WTC11 (cell line): ENCODE measurements around the gene KCNMA1. TPM values are rescaled to one million over a fixed set of nuclear protein-coding genes. Genes with fewer than 3 reads are reported as not detected.

Experiments used
- ATAC-seq: fragments of 200-7000 bp; cut with Tn5 transposase; 2 replicates; pipeline ENCODE4 v1.10.0; 2021; ENCODE audit warnings: mild to moderate bottlenecking, moderate library complexity
- CTCF ChIA-PET: fragments of 300-600 bp; sonication (Branson Sonifier 250); formaldehyde crosslinking; loops from one replicate; lab custom pipeline; 2021; ENCODE audit warnings: antibody characterized with exemption; lab: Charles Lee
- POLR2A ChIA-PET: fragments of 350-600 bp; sonication (Branson Sonifier 250); formaldehyde crosslinking; loops from one replicate; lab custom pipeline; 2021; ENCODE audit warnings: antibody characterized with exemption; lab: Charles Lee
- DNase-seq: peaks from one replicate; pipeline ENCODE4 v3.0.0; 2021; ENCODE audit warnings: low spot score
- H3K27ac Mint-ChIP-seq: 2 replicates; pipeline ENCODE4 v1.8.0; 2021; ENCODE audit warnings: mixed read lengths
- H3K27me3 Mint-ChIP-seq: 2 replicates; pipeline ENCODE4 v1.8.0; 2021; ENCODE audit warnings: low read depth, mild to moderate bottlenecking, moderate library complexity, mixed read lengths
- H3K36me3 Mint-ChIP-seq: 2 replicates; pipeline ENCODE4 v1.8.0; 2021; ENCODE audit warnings: mixed read lengths
- H3K4me1 Mint-ChIP-seq: 2 replicates; pipeline ENCODE4 v1.8.0; 2022; ENCODE audit warnings: mixed read lengths
- H3K4me3 Mint-ChIP-seq: 2 replicates; pipeline ENCODE4 v1.8.0; 2021; ENCODE audit warnings: mild to moderate bottlenecking, moderate library complexity, mixed read lengths
- H3K9me3 Mint-ChIP-seq: 2 replicates; pipeline ENCODE4 v1.8.0; 2021; ENCODE audit warnings: mixed read lengths
- CBFB ChIP-seq: sonication (generic); formaldehyde crosslinking; IDR thresholded peaks from 2 replicates; pipeline ENCODE4 v1.8.1; 2022; ENCODE audit warnings: mild to moderate bottlenecking, low read depth, missing genetic modification reagents
- CREM ChIP-seq: sonication (generic); formaldehyde crosslinking; IDR thresholded peaks from 2 replicates; pipeline ENCODE4 v1.8.1; 2022; ENCODE audit warnings: mild to moderate bottlenecking, missing genetic modification reagents, moderate library complexity
- ESRRA ChIP-seq: sonication (generic); formaldehyde crosslinking; IDR thresholded peaks from 2 replicates; pipeline ENCODE4 v1.8.1; 2022; ENCODE audit warnings: mild to moderate bottlenecking, missing genetic modification reagents, borderline replicate concordance
- GRHL2 ChIP-seq: fragments of 250-450 bp; sonication (Bioruptor Pico); IDR thresholded peaks from 2 replicates; pipeline ENCODE4 v1.8.0; 2022; ENCODE audit warnings: mild to moderate bottlenecking, moderate library complexity; ENCODE audit not compliant: insufficient replicate concordance, severe bottlenecking
- JAZF1 ChIP-seq: fragments of 250-450 bp; sonication (Bioruptor Pico); IDR thresholded peaks from 2 replicates; pipeline ENCODE4 v1.9.0; 2021; ENCODE audit warnings: moderate library complexity, mild to moderate bottlenecking, inconsistent platforms
- KAT7 ChIP-seq: sonication (generic); formaldehyde crosslinking; IDR thresholded peaks from 2 replicates; pipeline ENCODE4 v1.8.1; 2023; ENCODE audit warnings: missing genetic modification reagents, mild to moderate bottlenecking, borderline replicate concordance
- SMAD3 ChIP-seq: sonication (generic); formaldehyde crosslinking; IDR thresholded peaks from 2 replicates; pipeline ENCODE4 v1.8.0; 2022; ENCODE audit warnings: missing genetic modification reagents, mild to moderate bottlenecking, borderline replicate concordance
- TCF7 ChIP-seq: sonication (generic); formaldehyde crosslinking; IDR thresholded peaks from 2 replicates; pipeline ENCODE4 v1.8.0; 2022; ENCODE audit warnings: mild to moderate bottlenecking, low read depth, missing genetic modification reagents, moderate library complexity
- TEAD4 ChIP-seq: sonication (generic); formaldehyde crosslinking; IDR thresholded peaks from 2 replicates; pipeline ENCODE4 v1.8.0; 2022; ENCODE audit warnings: mild to moderate bottlenecking, missing genetic modification reagents
- ZNF121 ChIP-seq: sonication (generic); formaldehyde crosslinking; IDR thresholded peaks from 2 replicates; pipeline ENCODE4 v1.8.0; 2023; ENCODE audit warnings: missing genetic modification reagents
- ZNF263 ChIP-seq: sonication (generic); formaldehyde crosslinking; IDR thresholded peaks from 2 replicates; pipeline ENCODE4 v1.8.1; 2022; ENCODE audit warnings: low read depth, mild to moderate bottlenecking, moderate library complexity, missing genetic modification reagents
- total RNA-seq: library from RNA; stranded (reverse); gene quantifications from 3 replicates; pipeline ENCODE4 v1.2.3, GENCODE V29; 2021
- TF ChIP-seq, protein P1 (sequence below): sonication (generic); formaldehyde crosslinking; IDR thresholded peaks from 2 replicates; pipeline ENCODE4 v1.8.0; 2022; ENCODE audit warnings: mild to moderate bottlenecking, missing genetic modification reagents
- TF ChIP-seq, protein P2 (sequence below): sonication (generic); formaldehyde crosslinking; IDR thresholded peaks from 2 replicates; pipeline ENCODE4 v1.8.1; 2022; ENCODE audit warnings: mild to moderate bottlenecking, missing genetic modification reagents, moderate library complexity, borderline replicate concordance
- TF ChIP-seq, protein P3 (sequence below): sonication (generic); formaldehyde crosslinking; IDR thresholded peaks from 2 replicates; pipeline ENCODE4 v1.8.1; 2023; ENCODE audit warnings: mild to moderate bottlenecking, moderate library complexity, missing genetic modification reagents
- TF ChIP-seq, protein P4 (sequence below): sonication (generic); formaldehyde crosslinking; conservative IDR thresholded peaks from 2 replicates; pipeline ENCODE4 v1.8.1; 2022; ENCODE audit warnings: mild to moderate bottlenecking, missing genetic modification reagents
- TF ChIP-seq, protein P5 (sequence below): fragments of 250-450 bp; sonication (Bioruptor Pico); IDR thresholded peaks from 2 replicates; pipeline ENCODE4 v1.9.0; 2021; ENCODE audit warnings: mild to moderate bottlenecking
- TF ChIP-seq, protein P6 (sequence below): sonication (generic); formaldehyde crosslinking; IDR thresholded peaks from 2 replicates; pipeline ENCODE4 v1.8.1; 2022; ENCODE audit warnings: low read depth, missing genetic modification reagents, borderline replicate concordance
- TF ChIP-seq, protein P7 (sequence below): sonication (generic); formaldehyde crosslinking; IDR thresholded peaks from 2 replicates; pipeline ENCODE4 v1.8.0; 2023; ENCODE audit warnings: missing genetic modification reagents, mild to moderate bottlenecking, borderline replicate concordance
- TF ChIP-seq, protein P8 (sequence below): fragments of 200-600 bp; IDR thresholded peaks from 2 replicates; pipeline ENCODE4 v1.8.0; 2022; ENCODE audit warnings: antibody characterized with exemption
- TF ChIP-seq, protein P9 (sequence below): fragments of 250-450 bp; sonication (Bioruptor Pico); IDR thresholded peaks from 2 replicates; pipeline ENCODE4 v1.8.0; 2021; ENCODE audit warnings: mild to moderate bottlenecking

KCNMA1 gene
- total RNA-seq, 1 experiment from 2014 or later = 7.3 TPM

DNA sequence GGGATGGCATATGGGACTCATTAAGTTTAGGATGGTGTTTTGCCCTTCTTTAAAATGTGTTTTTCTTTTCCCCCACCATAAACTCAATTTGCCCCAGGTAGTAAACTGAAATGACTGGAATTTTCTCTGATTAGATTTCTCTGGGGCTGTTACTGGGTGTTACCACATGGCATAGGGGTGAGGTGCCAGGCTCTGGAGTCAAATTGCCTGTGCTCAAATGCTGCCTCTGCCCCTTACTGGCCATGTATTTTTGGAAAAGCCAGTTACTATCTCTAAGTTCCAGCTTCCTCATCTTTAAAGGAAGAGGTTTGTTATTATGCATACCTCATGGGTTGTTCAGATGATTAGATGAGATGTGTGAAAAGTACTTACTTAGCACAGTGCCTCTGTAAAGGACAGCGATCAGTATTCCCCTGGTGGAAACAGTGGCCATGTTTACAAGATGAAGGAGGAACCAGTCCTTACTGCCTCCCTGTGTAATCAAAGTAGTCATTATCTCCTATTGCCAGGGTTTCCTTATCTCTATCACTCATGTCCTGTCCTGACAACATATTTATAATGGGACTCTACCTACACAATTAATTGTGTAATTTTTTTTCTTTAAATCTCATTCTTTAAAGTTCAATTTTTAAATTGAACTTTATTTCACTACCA is 352.0 kb downstream of the KCNMA1 start:
- Mint-ChIP-seq H3K4me3 (no peak overlapping the region), H3K4me1 (peaks cover 47% of the 10 kb centered on the region), H3K27me3 (peaks cover 11% of the 10 kb centered on the region), H3K9me3 (no peaks in the 10 kb centered on the region), H3K36me3 (no peaks in the 10 kb centered on the region), H3K27ac (no peak overlapping the region)
- POLR2A ChIA-PET = no interaction called here
- DNase-seq (no peak), ATAC-seq (no peak)
- CTCF ChIA-PET = no interaction called here
- TF ChIP-seq ESRRA (CRISPR knock-in tag) = no peak
- TF ChIP-seq, protein P1, sequence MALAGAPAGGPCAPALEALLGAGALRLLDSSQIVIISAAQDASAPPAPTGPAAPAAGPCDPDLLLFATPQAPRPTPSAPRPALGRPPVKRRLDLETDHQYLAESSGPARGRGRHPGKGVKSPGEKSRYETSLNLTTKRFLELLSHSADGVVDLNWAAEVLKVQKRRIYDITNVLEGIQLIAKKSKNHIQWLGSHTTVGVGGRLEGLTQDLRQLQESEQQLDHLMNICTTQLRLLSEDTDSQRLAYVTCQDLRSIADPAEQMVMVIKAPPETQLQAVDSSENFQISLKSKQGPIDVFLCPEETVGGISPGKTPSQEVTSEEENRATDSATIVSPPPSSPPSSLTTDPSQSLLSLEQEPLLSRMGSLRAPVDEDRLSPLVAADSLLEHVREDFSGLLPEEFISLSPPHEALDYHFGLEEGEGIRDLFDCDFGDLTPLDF = no peak
- TF ChIP-seq KAT7 (CRISPR knock-in tag) = no peak
- no peak for TF ChIP-seq CBFB
- TF ChIP-seq, protein P2, sequence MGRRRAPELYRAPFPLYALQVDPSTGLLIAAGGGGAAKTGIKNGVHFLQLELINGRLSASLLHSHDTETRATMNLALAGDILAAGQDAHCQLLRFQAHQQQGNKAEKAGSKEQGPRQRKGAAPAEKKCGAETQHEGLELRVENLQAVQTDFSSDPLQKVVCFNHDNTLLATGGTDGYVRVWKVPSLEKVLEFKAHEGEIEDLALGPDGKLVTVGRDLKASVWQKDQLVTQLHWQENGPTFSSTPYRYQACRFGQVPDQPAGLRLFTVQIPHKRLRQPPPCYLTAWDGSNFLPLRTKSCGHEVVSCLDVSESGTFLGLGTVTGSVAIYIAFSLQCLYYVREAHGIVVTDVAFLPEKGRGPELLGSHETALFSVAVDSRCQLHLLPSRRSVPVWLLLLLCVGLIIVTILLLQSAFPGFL (CRISPR knock-in tag) = no peak

DNA sequence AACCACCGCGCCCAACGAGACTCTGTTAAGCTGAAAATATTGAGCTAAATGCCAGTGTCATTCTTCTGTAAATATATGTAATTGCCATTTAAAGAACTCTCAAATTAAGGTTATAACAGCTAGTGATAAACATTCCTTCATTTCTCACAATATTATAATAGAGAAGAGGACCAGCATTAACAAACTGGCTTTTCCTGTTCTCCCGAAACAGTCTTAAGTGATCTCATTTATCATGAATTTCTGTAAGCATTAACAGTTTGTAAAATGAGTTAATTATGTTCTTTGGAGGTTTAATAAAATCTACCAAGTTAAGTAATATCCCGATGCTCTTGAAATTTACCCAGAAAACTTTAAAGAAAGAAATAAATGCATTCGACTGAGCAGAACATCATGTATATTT is 352.8 kb downstream of the KCNMA1 start:
- Mint-ChIP-seq H3K27me3 (peaks cover 11% of the 10 kb centered on the region), H3K9me3 (peaks cover 3% of the 10 kb centered on the region; the same call in 1 of the 2 replicates), H3K4me1 (peaks cover 42% of the 10 kb centered on the region), H3K27ac (no peak overlapping the region), H3K4me3 (no peak overlapping the region), H3K36me3 (no peaks in the 10 kb centered on the region)
- ChIA-PET CTCF (interaction anchor here (1.2 kb wide), 1 partner anchor 12 kb away, joined by 3 read pairs; no protein-coding TSS in a partner anchor), POLR2A (no interaction called here)
- DNase-seq = no peak
- ATAC-seq = no peak
- TF ChIP-seq SMAD3 (CRISPR knock-in tag) (no peak), TEAD4 (CRISPR knock-in tag) (no peak), JAZF1 (CRISPR knock-in tag) (no peak), GRHL2 (CRISPR knock-in tag) (no peak), TCF7 (CRISPR knock-in tag) (no peak), CREM (no peak), ZNF263 (CRISPR knock-in tag) (no peak), ZNF121 (no peak)
- TF ChIP-seq, protein P3, sequence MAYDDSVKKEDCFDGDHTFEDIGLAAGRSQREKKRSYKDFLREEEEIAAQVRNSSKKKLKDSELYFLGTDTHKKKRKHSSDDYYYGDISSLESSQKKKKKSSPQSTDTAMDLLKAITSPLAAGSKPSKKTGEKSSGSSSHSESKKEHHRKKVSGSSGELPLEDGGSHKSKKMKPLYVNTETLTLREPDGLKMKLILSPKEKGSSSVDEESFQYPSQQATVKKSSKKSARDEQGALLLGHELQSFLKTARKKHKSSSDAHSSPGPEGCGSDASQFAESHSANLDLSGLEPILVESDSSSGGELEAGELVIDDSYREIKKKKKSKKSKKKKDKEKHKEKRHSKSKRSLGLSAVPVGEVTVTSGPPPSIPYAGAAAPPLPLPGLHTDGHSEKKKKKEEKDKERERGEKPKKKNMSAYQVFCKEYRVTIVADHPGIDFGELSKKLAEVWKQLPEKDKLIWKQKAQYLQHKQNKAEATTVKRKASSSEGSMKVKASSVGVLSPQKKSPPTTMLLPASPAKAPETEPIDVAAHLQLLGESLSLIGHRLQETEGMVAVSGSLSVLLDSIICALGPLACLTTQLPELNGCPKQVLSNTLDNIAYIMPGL (CRISPR knock-in tag) = no peak
- TF ChIP-seq, protein P4, sequence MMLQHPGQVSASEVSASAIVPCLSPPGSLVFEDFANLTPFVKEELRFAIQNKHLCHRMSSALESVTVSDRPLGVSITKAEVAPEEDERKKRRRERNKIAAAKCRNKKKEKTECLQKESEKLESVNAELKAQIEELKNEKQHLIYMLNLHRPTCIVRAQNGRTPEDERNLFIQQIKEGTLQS (CRISPR knock-in tag) = no peak
- TF ChIP-seq, protein P5, sequence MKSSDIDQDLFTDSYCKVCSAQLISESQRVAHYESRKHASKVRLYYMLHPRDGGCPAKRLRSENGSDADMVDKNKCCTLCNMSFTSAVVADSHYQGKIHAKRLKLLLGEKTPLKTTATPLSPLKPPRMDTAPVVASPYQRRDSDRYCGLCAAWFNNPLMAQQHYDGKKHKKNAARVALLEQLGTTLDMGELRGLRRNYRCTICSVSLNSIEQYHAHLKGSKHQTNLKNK (CRISPR knock-in tag) = no peak
- TF ChIP-seq, protein P6, sequence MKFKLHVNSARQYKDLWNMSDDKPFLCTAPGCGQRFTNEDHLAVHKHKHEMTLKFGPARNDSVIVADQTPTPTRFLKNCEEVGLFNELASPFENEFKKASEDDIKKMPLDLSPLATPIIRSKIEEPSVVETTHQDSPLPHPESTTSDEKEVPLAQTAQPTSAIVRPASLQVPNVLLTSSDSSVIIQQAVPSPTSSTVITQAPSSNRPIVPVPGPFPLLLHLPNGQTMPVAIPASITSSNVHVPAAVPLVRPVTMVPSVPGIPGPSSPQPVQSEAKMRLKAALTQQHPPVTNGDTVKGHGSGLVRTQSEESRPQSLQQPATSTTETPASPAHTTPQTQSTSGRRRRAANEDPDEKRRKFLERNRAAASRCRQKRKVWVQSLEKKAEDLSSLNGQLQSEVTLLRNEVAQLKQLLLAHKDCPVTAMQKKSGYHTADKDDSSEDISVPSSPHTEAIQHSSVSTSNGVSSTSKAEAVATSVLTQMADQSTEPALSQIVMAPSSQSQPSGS (CRISPR knock-in tag) = no peak
- TF ChIP-seq, protein P7, sequence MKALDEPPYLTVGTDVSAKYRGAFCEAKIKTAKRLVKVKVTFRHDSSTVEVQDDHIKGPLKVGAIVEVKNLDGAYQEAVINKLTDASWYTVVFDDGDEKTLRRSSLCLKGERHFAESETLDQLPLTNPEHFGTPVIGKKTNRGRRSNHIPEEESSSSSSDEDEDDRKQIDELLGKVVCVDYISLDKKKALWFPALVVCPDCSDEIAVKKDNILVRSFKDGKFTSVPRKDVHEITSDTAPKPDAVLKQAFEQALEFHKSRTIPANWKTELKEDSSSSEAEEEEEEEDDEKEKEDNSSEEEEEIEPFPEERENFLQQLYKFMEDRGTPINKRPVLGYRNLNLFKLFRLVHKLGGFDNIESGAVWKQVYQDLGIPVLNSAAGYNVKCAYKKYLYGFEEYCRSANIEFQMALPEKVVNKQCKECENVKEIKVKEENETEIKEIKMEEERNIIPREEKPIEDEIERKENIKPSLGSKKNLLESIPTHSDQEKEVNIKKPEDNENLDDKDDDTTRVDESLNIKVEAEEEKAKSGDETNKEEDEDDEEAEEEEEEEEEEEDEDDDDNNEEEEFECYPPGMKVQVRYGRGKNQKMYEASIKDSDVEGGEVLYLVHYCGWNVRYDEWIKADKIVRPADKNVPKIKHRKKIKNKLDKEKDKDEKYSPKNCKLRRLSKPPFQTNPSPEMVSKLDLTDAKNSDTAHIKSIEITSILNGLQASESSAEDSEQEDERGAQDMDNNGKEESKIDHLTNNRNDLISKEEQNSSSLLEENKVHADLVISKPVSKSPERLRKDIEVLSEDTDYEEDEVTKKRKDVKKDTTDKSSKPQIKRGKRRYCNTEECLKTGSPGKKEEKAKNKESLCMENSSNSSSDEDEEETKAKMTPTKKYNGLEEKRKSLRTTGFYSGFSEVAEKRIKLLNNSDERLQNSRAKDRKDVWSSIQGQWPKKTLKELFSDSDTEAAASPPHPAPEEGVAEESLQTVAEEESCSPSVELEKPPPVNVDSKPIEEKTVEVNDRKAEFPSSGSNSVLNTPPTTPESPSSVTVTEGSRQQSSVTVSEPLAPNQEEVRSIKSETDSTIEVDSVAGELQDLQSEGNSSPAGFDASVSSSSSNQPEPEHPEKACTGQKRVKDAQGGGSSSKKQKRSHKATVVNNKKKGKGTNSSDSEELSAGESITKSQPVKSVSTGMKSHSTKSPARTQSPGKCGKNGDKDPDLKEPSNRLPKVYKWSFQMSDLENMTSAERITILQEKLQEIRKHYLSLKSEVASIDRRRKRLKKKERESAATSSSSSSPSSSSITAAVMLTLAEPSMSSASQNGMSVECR (CRISPR knock-in tag) = no peak
- TF ChIP-seq, protein P8, sequence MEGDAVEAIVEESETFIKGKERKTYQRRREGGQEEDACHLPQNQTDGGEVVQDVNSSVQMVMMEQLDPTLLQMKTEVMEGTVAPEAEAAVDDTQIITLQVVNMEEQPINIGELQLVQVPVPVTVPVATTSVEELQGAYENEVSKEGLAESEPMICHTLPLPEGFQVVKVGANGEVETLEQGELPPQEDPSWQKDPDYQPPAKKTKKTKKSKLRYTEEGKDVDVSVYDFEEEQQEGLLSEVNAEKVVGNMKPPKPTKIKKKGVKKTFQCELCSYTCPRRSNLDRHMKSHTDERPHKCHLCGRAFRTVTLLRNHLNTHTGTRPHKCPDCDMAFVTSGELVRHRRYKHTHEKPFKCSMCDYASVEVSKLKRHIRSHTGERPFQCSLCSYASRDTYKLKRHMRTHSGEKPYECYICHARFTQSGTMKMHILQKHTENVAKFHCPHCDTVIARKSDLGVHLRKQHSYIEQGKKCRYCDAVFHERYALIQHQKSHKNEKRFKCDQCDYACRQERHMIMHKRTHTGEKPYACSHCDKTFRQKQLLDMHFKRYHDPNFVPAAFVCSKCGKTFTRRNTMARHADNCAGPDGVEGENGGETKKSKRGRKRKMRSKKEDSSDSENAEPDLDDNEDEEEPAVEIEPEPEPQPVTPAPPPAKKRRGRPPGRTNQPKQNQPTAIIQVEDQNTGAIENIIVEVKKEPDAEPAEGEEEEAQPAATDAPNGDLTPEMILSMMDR = no peak
- TF ChIP-seq, protein P9, sequence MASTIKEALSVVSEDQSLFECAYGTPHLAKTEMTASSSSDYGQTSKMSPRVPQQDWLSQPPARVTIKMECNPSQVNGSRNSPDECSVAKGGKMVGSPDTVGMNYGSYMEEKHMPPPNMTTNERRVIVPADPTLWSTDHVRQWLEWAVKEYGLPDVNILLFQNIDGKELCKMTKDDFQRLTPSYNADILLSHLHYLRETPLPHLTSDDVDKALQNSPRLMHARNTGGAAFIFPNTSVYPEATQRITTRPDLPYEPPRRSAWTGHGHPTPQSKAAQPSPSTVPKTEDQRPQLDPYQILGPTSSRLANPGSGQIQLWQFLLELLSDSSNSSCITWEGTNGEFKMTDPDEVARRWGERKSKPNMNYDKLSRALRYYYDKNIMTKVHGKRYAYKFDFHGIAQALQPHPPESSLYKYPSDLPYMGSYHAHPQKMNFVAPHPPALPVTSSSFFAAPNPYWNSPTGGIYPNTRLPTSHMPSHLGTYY (CRISPR knock-in tag) = no peak
